Measurements from ENCODE around the gene GRHPR.

The GRHPR gene

GRCh38 chr9:37410354-37410861 is 12.1 kb upstream of the GRHPR start:
- no peaks in the 10 kb centered on the region for H3K36me3 Mint-ChIP-seq (ENCODE audit: low read depth)
- peaks cover 5% of the 10 kb centered on the region for H3K27me3 Mint-ChIP-seq
- H3K27ac Mint-ChIP-seq = peak overlapping the region; percentile 91
- peaks cover 61% of the 10 kb centered on the region for H3K4me1 Mint-ChIP-seq (ENCODE audit: low read depth)
- H3K4me3 Mint-ChIP-seq = no peak overlapping the region
- no peaks in the 10 kb centered on the region for H3K9me3 Mint-ChIP-seq

- H3K4me3 Mint-ChIP-seq = no peak overlapping the region
- peak overlapping the region; percentile 91 for H3K27ac Mint-ChIP-seq
- H3K9me3 Mint-ChIP-seq = no peaks in the 10 kb centered on the region
- peaks cover 6% of the 10 kb centered on the region for H3K27me3 Mint-ChIP-seq
- no peaks in the 10 kb centered on the region for H3K36me3 Mint-ChIP-seq (ENCODE audit: low read depth)
- peaks cover 60% of the 10 kb centered on the region for H3K4me1 Mint-ChIP-seq (ENCODE audit: low read depth)
Observed at GRCh38 chr9:37410969-37411785, 11.3 kb upstream of the GRHPR start.

GRCh38 chr9:37412431-37413151 is 9.9 kb upstream of the GRHPR start:
- Mint-ChIP-seq H3K4me1 (ENCODE audit: low read depth) (peaks cover 50% of the 10 kb centered on the region), H3K27me3 (peaks cover 6% of the 10 kb centered on the region), H3K36me3 (ENCODE audit: low read depth) (no peaks in the 10 kb centered on the region), H3K27ac (peak overlapping the region; percentile 72), H3K9me3 (no peaks in the 10 kb centered on the region), H3K4me3 (no peak overlapping the region)

GRCh38 chr9:37413311-37413710 is 9.2 kb upstream of the GRHPR start:
- H3K36me3 Mint-ChIP-seq (ENCODE audit: low read depth) = no peaks in the 10 kb centered on the region
- no peak overlapping the region for H3K4me3 Mint-ChIP-seq
- peaks cover 6% of the 10 kb centered on the region for H3K27me3 Mint-ChIP-seq
- H3K27ac Mint-ChIP-seq = no peak overlapping the region
- H3K4me1 Mint-ChIP-seq (ENCODE audit: low read depth) = peaks cover 50% of the 10 kb centered on the region
- H3K9me3 Mint-ChIP-seq = no peaks in the 10 kb centered on the region

GRCh38 chr9:37414503-37414943 is 8.0 kb upstream of the GRHPR start:
- peaks cover 6% of the 10 kb centered on the region for H3K27me3 Mint-ChIP-seq
- H3K9me3 Mint-ChIP-seq = no peaks in the 10 kb centered on the region
- no peaks in the 10 kb centered on the region for H3K36me3 Mint-ChIP-seq (ENCODE audit: low read depth)
- no peak overlapping the region for H3K4me3 Mint-ChIP-seq
- no peak overlapping the region for H3K27ac Mint-ChIP-seq
- peaks cover 39% of the 10 kb centered on the region for H3K4me1 Mint-ChIP-seq (ENCODE audit: low read depth)

GRCh38 chr9:37415011-37415719 is 7.3 kb upstream of the GRHPR start:
- no peaks in the 10 kb centered on the region for H3K9me3 Mint-ChIP-seq
- H3K4me3 Mint-ChIP-seq = peak overlapping the region; percentile 61
- peak overlapping the region; percentile 91 for H3K27ac Mint-ChIP-seq
- H3K36me3 Mint-ChIP-seq (ENCODE audit: low read depth) = no peaks in the 10 kb centered on the region
- H3K4me1 Mint-ChIP-seq (ENCODE audit: low read depth) = peaks cover 34% of the 10 kb centered on the region
- peaks cover 6% of the 10 kb centered on the region for H3K27me3 Mint-ChIP-seq

GRCh38 chr9:37417252-37417803 is 5.2 kb upstream of the GRHPR start:
- H3K27me3 Mint-ChIP-seq = peaks cover 6% of the 10 kb centered on the region
- peaks cover 19% of the 10 kb centered on the region for H3K4me1 Mint-ChIP-seq (ENCODE audit: low read depth)
- no peak overlapping the region for H3K27ac Mint-ChIP-seq
- H3K9me3 Mint-ChIP-seq = no peaks in the 10 kb centered on the region
- H3K36me3 Mint-ChIP-seq (ENCODE audit: low read depth) = no peaks in the 10 kb centered on the region
- H3K4me3 Mint-ChIP-seq = no peak overlapping the region

GRCh38 chr9:37417857-37418618 is 4.5 kb upstream of the GRHPR start:
- Mint-ChIP-seq H3K4me3 (no peak overlapping the region), H3K9me3 (no peaks in the 10 kb centered on the region), H3K27ac (no peak overlapping the region), H3K4me1 (ENCODE audit: low read depth) (peaks cover 17% of the 10 kb centered on the region), H3K36me3 (ENCODE audit: low read depth) (no peaks in the 10 kb centered on the region), H3K27me3 (peaks cover 6% of the 10 kb centered on the region)

GRCh38 chr9:37419204-37419603 is 3.3 kb upstream of the GRHPR start:
- Mint-ChIP-seq H3K27ac (no peak overlapping the region), H3K4me1 (ENCODE audit: low read depth) (peaks cover 24% of the 10 kb centered on the region), H3K36me3 (ENCODE audit: low read depth) (peaks cover 3% of the 10 kb centered on the region), H3K27me3 (peaks cover 6% of the 10 kb centered on the region), H3K9me3 (no peaks in the 10 kb centered on the region), H3K4me3 (no peak overlapping the region)

GRCh38 chr9:37420271-37421215 is 2.0 kb upstream of the GRHPR start:
- no peaks in the 10 kb centered on the region for H3K27me3 Mint-ChIP-seq
- H3K4me3 Mint-ChIP-seq = no peak overlapping the region
- H3K27ac Mint-ChIP-seq = no peak overlapping the region
- peaks cover 17% of the 10 kb centered on the region for H3K4me1 Mint-ChIP-seq (ENCODE audit: low read depth)
- H3K9me3 Mint-ChIP-seq = no peaks in the 10 kb centered on the region
- peaks cover 3% of the 10 kb centered on the region for H3K36me3 Mint-ChIP-seq (ENCODE audit: low read depth)

- H3K9me3 Mint-ChIP-seq = no peaks in the 10 kb centered on the region
- no peaks in the 10 kb centered on the region for H3K27me3 Mint-ChIP-seq
- peaks cover 13% of the 10 kb centered on the region for H3K36me3 Mint-ChIP-seq (ENCODE audit: low read depth)
- peaks cover 22% of the 10 kb centered on the region for H3K4me1 Mint-ChIP-seq (ENCODE audit: low read depth)
- peak overlapping the region; percentile 95 for H3K4me3 Mint-ChIP-seq
- peak overlapping the region; percentile 95 for H3K27ac Mint-ChIP-seq
Observed at GRCh38 chr9:37421914-37422288, 595 bp upstream of the GRHPR start.

GRCh38 chr9:37423508-37423907 is 1.0 kb downstream of the GRHPR start:
- peak overlapping the region; percentile 95 for H3K27ac Mint-ChIP-seq
- H3K9me3 Mint-ChIP-seq = no peaks in the 10 kb centered on the region
- H3K36me3 Mint-ChIP-seq (ENCODE audit: low read depth) = peaks cover 19% of the 10 kb centered on the region

GRCh38 chr9:37424204-37424685 is 1.7 kb downstream of the GRHPR start:
- H3K4me1 Mint-ChIP-seq (ENCODE audit: low read depth) = peaks cover 22% of the 10 kb centered on the region
- peak overlapping the region; percentile 95 for H3K27ac Mint-ChIP-seq
- no peaks in the 10 kb centered on the region for H3K27me3 Mint-ChIP-seq
- no peaks in the 10 kb centered on the region for H3K9me3 Mint-ChIP-seq
- H3K36me3 Mint-ChIP-seq (ENCODE audit: low read depth) = peaks cover 25% of the 10 kb centered on the region
- H3K4me3 Mint-ChIP-seq = peak overlapping the region; percentile 95

More at GRCh38 chr9:37423508-37423907, 1.0 kb downstream of the GRHPR start:
- H3K27me3 Mint-ChIP-seq = no peaks in the 10 kb centered on the region
- H3K4me3 Mint-ChIP-seq = peak overlapping the region; percentile 95
- H3K4me1 Mint-ChIP-seq (ENCODE audit: low read depth) = peaks cover 22% of the 10 kb centered on the region
